GM23338 (cell line): ENCODE results near the gene PLA2G4F. TPM values are rescaled to one million over a fixed set of nuclear protein-coding genes. Genes with fewer than 3 reads are reported as not detected.

Experiments used
- ATAC-seq: fragments of 200-7000 bp; cut with Tn5 transposase; 3 replicates; pipeline ENCODE4 v1.9.1; 2020
- DNase-seq: peaks from one replicate; pipeline ENCODE4 v3.0.0-alpha.2; 2015; ENCODE audit warnings: low spot score
- H2AFZ ChIP-seq: fragments of 200-600 bp; sonication (generic); 2 replicates; pipeline ENCODE4 v1.8.0; 2016; ENCODE audit warnings: antibody characterized with exemption, mild to moderate bottlenecking, moderate library complexity
- H3F3A ChIP-seq: fragments of 200-600 bp; sonication (generic); replicated peaks from 2 replicates; pipeline ENCODE4 v1.8.0; 2017; ENCODE audit warnings: antibody characterized with exemption, mixed run types, low read depth
- H3K27ac ChIP-seq: fragments of 200-600 bp; sonication (generic); 2 replicates; pipeline ENCODE4 v1.6.1; 2016; ENCODE audit warnings: low read depth
- H3K27me3 ChIP-seq: fragments of 200-600 bp; sonication (generic); 2 replicates; pipeline ENCODE4 v1.8.0; 2016; ENCODE audit warnings: mild to moderate bottlenecking, mixed run types, moderate library complexity; ENCODE audit not compliant: insufficient read depth
- H3K36me3 ChIP-seq: fragments of 200-600 bp; sonication (generic); 2 replicates; pipeline ENCODE4 v1.8.0; 2016; ENCODE audit warnings: mild to moderate bottlenecking; ENCODE audit not compliant: insufficient read depth
- H3K4me1 ChIP-seq: fragments of 200-600 bp; sonication (generic); 2 replicates; pipeline ENCODE4 v1.8.0; 2016; ENCODE audit warnings: mild to moderate bottlenecking, moderate library complexity; ENCODE audit not compliant: insufficient read depth
- H3K4me2 ChIP-seq: fragments of 200-600 bp; sonication (generic); 2 replicates; pipeline ENCODE4 v1.7.1; 2017; ENCODE audit warnings: mixed run types
- H3K4me3 ChIP-seq: fragments of 200-600 bp; sonication (generic); 2 replicates; pipeline ENCODE4 v1.6.1; 2016; ENCODE audit warnings: mixed run types
- H3K79me2 ChIP-seq: fragments of 200-600 bp; sonication (generic); replicated peaks from 2 replicates; pipeline ENCODE4 v1.8.0; 2017; ENCODE audit warnings: mild to moderate bottlenecking; ENCODE audit not compliant: insufficient read depth
- H3K9me2 ChIP-seq: fragments of 200-600 bp; sonication (generic); 2 replicates; pipeline ENCODE4 v1.8.0; 2017; ENCODE audit not compliant: insufficient read depth
- H4K20me1 ChIP-seq: fragments of 200-600 bp; sonication (generic); replicated peaks from 2 replicates; pipeline ENCODE4 v1.8.0; 2017; ENCODE audit warnings: mild to moderate bottlenecking; ENCODE audit not compliant: insufficient read depth
- H3K27ac Mint-ChIP-seq: 2 replicates; pipeline ENCODE4 v1.8.0; 2020; ENCODE audit warnings: inconsistent platforms, mild to moderate bottlenecking, moderate library complexity, mixed read lengths
- H3K27me3 Mint-ChIP-seq: 3 replicates; pipeline ENCODE4 v1.8.0; 2022; ENCODE audit warnings: low read depth, mild to moderate bottlenecking, moderate library complexity, mixed read lengths, inconsistent platforms; ENCODE audit not compliant: insufficient read depth, poor library complexity
- H3K36me3 Mint-ChIP-seq: 3 replicates; pipeline ENCODE4 v1.8.0; 2021; ENCODE audit warnings: low read depth, mild to moderate bottlenecking, inconsistent platforms, moderate library complexity, mixed read lengths
- H3K4me1 Mint-ChIP-seq: 3 replicates; pipeline ENCODE4 v1.8.0; 2020; ENCODE audit warnings: mild to moderate bottlenecking, inconsistent platforms, mixed read lengths
- H3K4me3 Mint-ChIP-seq: 3 replicates; pipeline ENCODE4 v1.8.0; 2021; ENCODE audit warnings: moderate library complexity, mild to moderate bottlenecking, inconsistent platforms, mixed read lengths
- H3K9me3 Mint-ChIP-seq: 3 replicates; pipeline ENCODE4 v1.8.0; 2020; ENCODE audit warnings: moderate library complexity, mild to moderate bottlenecking, inconsistent platforms, mixed read lengths
- CREB1 ChIP-seq: fragments of 250-450 bp; sonication (Bioruptor Pico); IDR thresholded peaks from 2 replicates; pipeline ENCODE4 v1.5.0; 2020; ENCODE audit warnings: low read depth, mild to moderate bottlenecking, moderate library complexity
- CTCF ChIP-seq, 2 experiments: fragments of 200-600 bp in 1 of 2; sonication (generic) in 1 of 2; conservative IDR thresholded peaks; 2 replicates each; pipeline versions ENCODE4 v1.5.1 to v1.6.1; 2016 to 2017; ENCODE audit warnings: antibody characterized with exemption in 2 of 2, low read depth in 2 of 2, mild to moderate bottlenecking in 2 of 2, moderate library complexity in 1 of 2
- ETS1 ChIP-seq: IDR thresholded peaks from 2 replicates; pipeline ENCODE4 v1.6.1; 2016; ENCODE audit warnings: antibody characterized with exemption
- EZH2 ChIP-seq: fragments of 200-600 bp; sonication (generic); IDR thresholded peaks from one replicate; pipeline ENCODE4 v1.8.0; 2017; ENCODE audit warnings: antibody characterized with exemption, mild to moderate bottlenecking, low read depth; ENCODE audit not compliant: unreplicated experiment
- EZH2phosphoT487 ChIP-seq: fragments of 200-600 bp; sonication (generic); IDR thresholded peaks from one replicate; pipeline ENCODE4 v1.8.1; 2018; ENCODE audit warnings: antibody characterized with exemption; ENCODE audit not compliant: unreplicated experiment
- JUNB ChIP-seq: IDR thresholded peaks from one replicate; pipeline ENCODE4 v1.6.1; 2016; ENCODE audit warnings: antibody characterized with exemption; ENCODE audit not compliant: unreplicated experiment
- POLR2AphosphoS5 ChIP-seq: IDR thresholded peaks from 2 replicates; pipeline ENCODE4 v1.6.1; 2016; ENCODE audit warnings: antibody characterized with exemption, low read depth
- REST ChIP-seq: IDR thresholded peaks from one replicate; pipeline ENCODE4 v1.6.1; 2018; ENCODE audit warnings: antibody characterized with exemption; ENCODE audit not compliant: unreplicated experiment
- STAT1 ChIP-seq: IDR thresholded peaks from one replicate; pipeline ENCODE4 v1.6.1; 2016; ENCODE audit warnings: antibody characterized with exemption; ENCODE audit not compliant: unreplicated experiment
- ZNF114 ChIP-seq: fragments of 250-450 bp; sonication (Bioruptor Pico); IDR thresholded peaks from 2 replicates; pipeline ENCODE4 v1.5.0; 2020; ENCODE audit warnings: mild to moderate bottlenecking, moderate library complexity
- ZNF331 ChIP-seq: fragments of 250-450 bp; sonication (Bioruptor Pico); IDR thresholded peaks from 2 replicates; pipeline ENCODE4 v1.5.0; 2020; ENCODE audit warnings: low read depth, mild to moderate bottlenecking, moderate library complexity
- polyA plus RNA-seq: library from polyadenylated mRNA; unstranded; fragments of >200 nt; fragmentation: Nextera tagmentation; extraction: Ambion mirVana; gene quantifications from 2 replicates; pipeline ENCODE4 v1.2.1, GENCODE V29; 2016
- total RNA-seq: library from RNA; depleted of rRNA; stranded (reverse); fragments of >200 nt; shearing (Covaris generic); gene quantifications from 2 replicates; pipeline ENCODE4 v1.2.3, GENCODE V29; 2014

PLA2G4F gene
- total and polyA plus RNA-seq, 2 experiments from 2014 or later: not detected

- Mint-ChIP-seq H3K27me3 (peaks cover 9% of the 10 kb centered on the region), H3K36me3 (no peaks in the 10 kb centered on the region), H3K27ac (no peak overlapping the region), H3K9me3 (no peaks in the 10 kb centered on the region), H3K4me3 (no peak overlapping the region), H3K4me1 (peaks cover 9% of the 10 kb centered on the region; the same call in 2 of the 3 replicates)
- Histone ChIP-seq H3K79me2 (no peaks in the 10 kb centered on the region), H3K4me2 (no peak overlapping the region), H3K27ac (no peak overlapping the region), H3K27me3 (no peaks in the 10 kb centered on the region), H4K20me1 (no peaks in the 10 kb centered on the region), H2AFZ (no peak overlapping the region), H3K4me3 (no peak overlapping the region), H3K4me1 (no peaks in the 10 kb centered on the region; the same call in 1 of the 2 replicates), H3K36me3 (no peaks in the 10 kb centered on the region), H3F3A (no peaks in the 10 kb centered on the region), H3K9me2 (no peaks in the 10 kb centered on the region)
- TF ChIP-seq EZH2phosphoT487 (no peak), EZH2 (no peak), STAT1 (no peak), CREB1 (CRISPR knock-in tag) (no peak), JUNB (no peak), ETS1 (no peak), POLR2AphosphoS5 (no peak)
- ATAC-seq (no peak), DNase-seq (no peak)
Measured at GRCh38 chr15:42133356-42133755, 23.1 kb downstream of the PLA2G4F start.

GRCh38 chr15:42131826-42132806 is 24.3 kb downstream of the PLA2G4F start:
- H3K79me2 ChIP-seq: no peaks in the 10 kb centered on the region
- no peaks in the 10 kb centered on the region for H4K20me1 ChIP-seq
- Mint-ChIP-seq H3K36me3 (no peaks in the 10 kb centered on the region), H3K4me3 (no peak overlapping the region), H3K27me3 (peaks cover 7% of the 10 kb centered on the region), H3K27ac (no peak overlapping the region), H3K9me3 (no peaks in the 10 kb centered on the region), H3K4me1 (peaks cover 9% of the 10 kb centered on the region; the same call in 2 of the 3 replicates)
- no peaks in the 10 kb centered on the region for H3K9me2 ChIP-seq
- H3K4me1 ChIP-seq: no peaks in the 10 kb centered on the region; the same call in 1 of the 2 replicates
- H3F3A ChIP-seq: no peaks in the 10 kb centered on the region
- DNase-seq: no peak
- no peaks in the 10 kb centered on the region for H3K36me3 ChIP-seq
- no peaks in the 10 kb centered on the region for H3K27me3 ChIP-seq
- no peak overlapping the region for H3K4me2 ChIP-seq
- peak; percentile 72 for ATAC-seq
- no peak overlapping the region; the same call in 1 of the 2 replicates for H2AFZ ChIP-seq
- no peak overlapping the region for H3K4me3 ChIP-seq
- no peak overlapping the region for H3K27ac ChIP-seq
- TF ChIP-seq ETS1 (no peak), REST (no peak), STAT1 (no peak), CTCF (conservative IDR thresholded peaks at IDR 0.05; ENCODE audit: low read depth in 2 of 2) (no peak), POLR2AphosphoS5 (no peak), ZNF114 (CRISPR knock-in tag) (no peak), ZNF331 (no peak), EZH2phosphoT487 (no peak), CREB1 (CRISPR knock-in tag) (no peak)
